Astrocyte (in vitro differentiated cells and primary cell): ENCODE measurements around the gene ADAM23. TPM values are rescaled to one million over a fixed set of nuclear protein-coding genes. Genes with fewer than 3 reads are reported as not detected.

Experiments used
- DNase-seq: peaks from one replicate; pipeline ENCODE4 v3.0.0-alpha.2; 2010; ENCODE audit warnings: low read depth
- FAIRE-seq: peaks from 2 replicates; lab custom pipeline; 2011; peaks lifted over from hg19 to GRCh38; lab: Jason Lieb, UNC
- H2AFZ ChIP-seq: 2 replicates; pipeline ENCODE4 v1.6.0; 2012; ENCODE audit warnings: low read depth, low read length, inconsistent platforms
- H3K27ac ChIP-seq: 2 replicates; pipeline ENCODE4 v1.5.1; 2011; ENCODE audit warnings: low read depth, low read length, inconsistent platforms
- H3K27me3 ChIP-seq: 2 replicates; pipeline ENCODE4 v1.6.0; 2011; ENCODE audit warnings: low read length, inconsistent platforms; ENCODE audit not compliant: insufficient read depth
- H3K36me3 ChIP-seq: 2 replicates; pipeline ENCODE4 v1.5.1; 2011; ENCODE audit warnings: low read length, inconsistent platforms; ENCODE audit not compliant: insufficient read depth
- H3K4me1 ChIP-seq: 2 replicates; pipeline ENCODE4 v1.5.1; 2011; ENCODE audit warnings: low read length, inconsistent platforms; ENCODE audit not compliant: insufficient read depth
- H3K4me2 ChIP-seq: 2 replicates; pipeline ENCODE4 v1.6.0; 2012; ENCODE audit warnings: low read length, inconsistent platforms
- H3K4me3 ChIP-seq: 2 replicates; pipeline ENCODE4 v1.5.1; 2011; ENCODE audit warnings: low read depth, mild to moderate bottlenecking, low read length, inconsistent platforms; ENCODE audit not compliant: insufficient read depth
- H3K79me2 ChIP-seq: 2 replicates; pipeline ENCODE4 v1.6.0; 2012; ENCODE audit warnings: mild to moderate bottlenecking, low read length, inconsistent platforms; ENCODE audit not compliant: insufficient read depth
- H3K9ac ChIP-seq: 2 replicates; pipeline ENCODE4 v1.6.0; 2012; ENCODE audit warnings: mild to moderate bottlenecking, low read length, inconsistent platforms
- H3K9me3 ChIP-seq: 2 replicates; pipeline ENCODE4 v1.5.1; 2012; ENCODE audit warnings: low read depth, mild to moderate bottlenecking, low read length, inconsistent platforms; ENCODE audit not compliant: insufficient read depth
- H4K20me1 ChIP-seq: 2 replicates; pipeline ENCODE4 v1.6.0; 2012; ENCODE audit warnings: low read length, inconsistent platforms; ENCODE audit not compliant: insufficient read depth
- H3K27ac Mint-ChIP-seq: one replicate; pipeline ENCODE4 v1.8.0; 2021; ENCODE audit warnings: mild to moderate bottlenecking, mixed read lengths; ENCODE audit not compliant: unreplicated experiment
- H3K27me3 Mint-ChIP-seq: one replicate; pipeline ENCODE4 v1.8.0; 2021; ENCODE audit warnings: low read depth, mixed read lengths; ENCODE audit not compliant: unreplicated experiment
- H3K36me3 Mint-ChIP-seq: one replicate; pipeline ENCODE4 v1.8.0; 2021; ENCODE audit warnings: low read depth, mixed read lengths; ENCODE audit not compliant: unreplicated experiment
- H3K4me1 Mint-ChIP-seq: one replicate; pipeline ENCODE4 v1.8.0; 2021; ENCODE audit warnings: low read depth, mixed read lengths; ENCODE audit not compliant: unreplicated experiment
- H3K4me3 Mint-ChIP-seq: one replicate; pipeline ENCODE4 v1.8.0; 2021; ENCODE audit warnings: mild to moderate bottlenecking, moderate library complexity, mixed read lengths; ENCODE audit not compliant: unreplicated experiment
- H3K9me3 Mint-ChIP-seq: one replicate; pipeline ENCODE4 v1.8.0; 2021; ENCODE audit warnings: mild to moderate bottlenecking, mixed read lengths; ENCODE audit not compliant: unreplicated experiment
- CTCF ChIP-seq: IDR thresholded peaks from 2 replicates; pipeline ENCODE4 v1.5.1; 2011; ENCODE audit warnings: low read depth, mild to moderate bottlenecking, inconsistent platforms, low read length, moderate library complexity; ENCODE audit not compliant: insufficient read depth
- EZH2 ChIP-seq: IDR thresholded peaks from 2 replicates; pipeline ENCODE4 v1.6.1; 2012; ENCODE audit warnings: mild to moderate bottlenecking, low read length, inconsistent platforms; ENCODE audit not compliant: insufficient read depth
- total RNA-seq: library from RNA; stranded (reverse); gene quantifications from 2 replicates; pipeline ENCODE4 v1.2.1, GENCODE V29; 2021

Gene ADAM23
- total RNA-seq, 1 donor from 2014 or later, result 13.9 TPM

GRCh38 chr2:206462240-206462854 is 19.0 kb downstream of the ADAM23 start:
- H3K4me2 ChIP-seq, result no peak overlapping the region
- FAIRE-seq (no peak), DNase-seq (no peak)
- TF ChIP-seq CTCF, result no peak
- TF ChIP-seq EZH2, result no peak
- H3K9me3 ChIP-seq, result no peaks in the 10 kb centered on the region
- H3K4me1 ChIP-seq, result no peaks in the 10 kb centered on the region
- peaks cover 1% of the 10 kb centered on the region for H3K4me1 Mint-ChIP-seq
- no peak overlapping the region for H3K4me3 ChIP-seq
- no peak overlapping the region for H3K27ac Mint-ChIP-seq
- no peaks in the 10 kb centered on the region for H3K79me2 ChIP-seq
- peaks cover 6% of the 10 kb centered on the region for H3K36me3 Mint-ChIP-seq
- peaks cover 5% of the 10 kb centered on the region for H3K9me3 Mint-ChIP-seq
- H2AFZ ChIP-seq, result no peak overlapping the region
- no peak overlapping the region for H3K4me3 Mint-ChIP-seq
- H3K9ac ChIP-seq, result no peak overlapping the region
- H3K27me3 ChIP-seq, result no peaks in the 10 kb centered on the region
- H3K27me3 Mint-ChIP-seq, result no peaks in the 10 kb centered on the region
- H4K20me1 ChIP-seq, result no peaks in the 10 kb centered on the region
- H3K36me3 ChIP-seq, result no peaks in the 10 kb centered on the region
- H3K27ac ChIP-seq, result no peak overlapping the region

- Mint-ChIP-seq H3K9me3 (peaks cover 5% of the 10 kb centered on the region), H3K27ac (no peak overlapping the region), H3K4me3 (no peak overlapping the region), H3K27me3 (no peaks in the 10 kb centered on the region), H3K4me1 (no peaks in the 10 kb centered on the region), H3K36me3 (peaks cover 9% of the 10 kb centered on the region)
- DNase-seq (no peak), FAIRE-seq (no peak)
- Histone ChIP-seq H3K4me2 (no peak overlapping the region), H3K36me3 (no peaks in the 10 kb centered on the region), H3K9ac (no peak overlapping the region), H3K4me1 (no peaks in the 10 kb centered on the region), H3K4me3 (no peak overlapping the region), H3K27me3 (no peaks in the 10 kb centered on the region), H3K27ac (no peak overlapping the region), H2AFZ (no peak overlapping the region), H4K20me1 (no peaks in the 10 kb centered on the region), H3K9me3 (no peaks in the 10 kb centered on the region), H3K79me2 (no peaks in the 10 kb centered on the region)
- no peak for TF ChIP-seq EZH2
- no peak for TF ChIP-seq CTCF
Measured at GRCh38 chr2:206463685-206464084, 20.4 kb downstream of the ADAM23 start.

GRCh38 chr2:206464597-206464996 is 21.3 kb downstream of the ADAM23 start:
- H4K20me1 ChIP-seq, result no peaks in the 10 kb centered on the region
- Mint-ChIP-seq H3K4me1 (no peaks in the 10 kb centered on the region), H3K4me3 (no peak overlapping the region), H3K27ac (no peak overlapping the region), H3K27me3 (no peaks in the 10 kb centered on the region), H3K9me3 (peaks cover 5% of the 10 kb centered on the region), H3K36me3 (peaks cover 9% of the 10 kb centered on the region)
- DNase-seq, result no peak
- no peak overlapping the region for H3K4me3 ChIP-seq
- no peaks in the 10 kb centered on the region for H3K27me3 ChIP-seq
- FAIRE-seq, result no peak
- no peak overlapping the region for H3K27ac ChIP-seq
- no peaks in the 10 kb centered on the region for H3K9me3 ChIP-seq
- H3K4me1 ChIP-seq, result no peaks in the 10 kb centered on the region
- no peaks in the 10 kb centered on the region for H3K36me3 ChIP-seq
- H3K4me2 ChIP-seq, result no peak overlapping the region
- no peaks in the 10 kb centered on the region for H3K79me2 ChIP-seq
- H3K9ac ChIP-seq, result no peak overlapping the region
- no peak overlapping the region for H2AFZ ChIP-seq
- no peak for TF ChIP-seq CTCF
- no peak for TF ChIP-seq EZH2
